HL-60 (cell line): ENCODE data around the gene RNF5.

Experiments
- DNase-seq, 2 experiments: peaks; one replicate each; pipeline ENCODE4 v3.0.0-alpha.2; 2010 to 2020; ENCODE audit warnings: low read depth in 1 of 2, low spot score in 1 of 2
- H3K27ac ChIP-seq: fragments of 250-450 bp; sonication (Bioruptor Pico); replicated peaks from 2 replicates; pipeline ENCODE4 v1.5.1; 2020; ENCODE audit warnings: mild to moderate bottlenecking, moderate library complexity
- H3K27me3 ChIP-seq: fragments of 250-450 bp; sonication (Bioruptor Pico); 2 replicates; pipeline ENCODE4 v1.5.1; 2021; ENCODE audit warnings: mild to moderate bottlenecking, moderate library complexity; ENCODE audit not compliant: insufficient read depth, poor library complexity, severe bottlenecking
- H3K4me3 ChIP-seq: replicated peaks from 2 replicates; pipeline ENCODE4 v1.5.1; 2011; ENCODE audit warnings: mild to moderate bottlenecking, control low read depth, low read length; ENCODE audit not compliant: insufficient read depth
- GABPA ChIP-seq: IDR thresholded peaks from 2 replicates; pipeline ENCODE4 v1.6.1; 2012; ENCODE audit warnings: low read depth
- POLR2AphosphoS5 ChIP-seq: IDR thresholded peaks from 2 replicates; pipeline ENCODE4 v1.6.1; 2012; ENCODE audit warnings: low read depth
- SPI1 ChIP-seq: IDR thresholded peaks from 2 replicates; pipeline ENCODE4 v1.6.1; 2012; ENCODE audit warnings: low read depth, mild to moderate bottlenecking, borderline replicate concordance
- TF ChIP-seq, protein P1 (sequence below): IDR thresholded peaks from one replicate; pipeline ENCODE4 v1.5.1; 2011; ENCODE audit warnings: low read length, control low read depth, inconsistent platforms; ENCODE audit not compliant: insufficient read depth
- TF ChIP-seq, protein P2 (sequence below): IDR thresholded peaks from 2 replicates; pipeline ENCODE4 v1.6.1; 2012; ENCODE audit warnings: low read depth; ENCODE audit not compliant: insufficient replicate concordance

RNF5 gene

DNA sequence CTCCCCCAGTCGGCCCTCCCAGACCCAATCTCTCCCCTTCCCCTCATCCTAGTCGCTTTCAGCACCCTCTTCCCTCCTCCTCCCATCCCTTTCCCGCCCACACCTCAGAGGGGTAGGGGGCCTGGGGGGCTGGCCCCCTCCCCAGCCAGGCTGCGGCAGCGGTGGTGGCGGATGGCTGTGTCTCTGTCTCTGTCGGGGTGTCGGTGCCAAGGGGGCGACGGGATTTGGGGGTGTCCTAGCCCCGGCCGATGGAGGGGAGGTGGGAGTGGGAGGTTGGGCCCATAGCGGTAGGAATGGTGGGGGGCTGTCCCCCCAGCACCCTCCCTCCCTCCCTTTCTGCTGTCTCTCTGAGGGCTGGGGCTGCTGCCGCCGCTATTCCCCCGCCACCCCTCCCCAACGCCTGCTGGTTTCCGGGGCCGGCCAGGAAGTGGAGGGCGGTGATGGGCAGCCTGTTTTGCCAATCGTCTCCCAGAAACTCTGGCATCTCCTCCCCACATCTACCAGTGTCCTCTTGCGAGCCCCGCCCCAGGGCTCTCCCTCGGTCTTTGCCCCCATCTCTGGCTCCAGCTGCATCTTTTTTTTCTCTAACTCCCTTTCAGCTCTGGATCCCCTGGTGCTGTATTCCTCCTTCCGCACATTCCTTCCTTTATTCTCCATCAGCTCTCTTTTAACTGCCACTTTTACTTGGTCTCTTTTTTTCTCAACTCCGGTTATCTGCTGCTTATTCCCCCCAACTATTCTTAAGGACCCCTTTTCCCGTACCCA, 2.3 kb upstream of the RNF5 start, which contains the start of gene AGPAT1:
Gene AGPAT1 (minus strand): TSS at position 374 of the 765 bp plus-strand sequence. CDS start 4,588 bp downstream, outside the sequence.
- peak in 1 of 2 experiments; percentile 98 for DNase-seq
- H3K4me3 ChIP-seq, result peak within 1 kb of the TSS; percentile 92
- H3K27me3 ChIP-seq, result no peaks in the 10 kb centered on the region
- TF ChIP-seq POLR2AphosphoS5 (peak; percentile 50; the same call in 1 of the 2 replicates), SPI1 (peak; percentile 42; the same call in 1 of the 2 replicates), GABPA (peak; percentile 89)
- TF ChIP-seq, protein P1, sequence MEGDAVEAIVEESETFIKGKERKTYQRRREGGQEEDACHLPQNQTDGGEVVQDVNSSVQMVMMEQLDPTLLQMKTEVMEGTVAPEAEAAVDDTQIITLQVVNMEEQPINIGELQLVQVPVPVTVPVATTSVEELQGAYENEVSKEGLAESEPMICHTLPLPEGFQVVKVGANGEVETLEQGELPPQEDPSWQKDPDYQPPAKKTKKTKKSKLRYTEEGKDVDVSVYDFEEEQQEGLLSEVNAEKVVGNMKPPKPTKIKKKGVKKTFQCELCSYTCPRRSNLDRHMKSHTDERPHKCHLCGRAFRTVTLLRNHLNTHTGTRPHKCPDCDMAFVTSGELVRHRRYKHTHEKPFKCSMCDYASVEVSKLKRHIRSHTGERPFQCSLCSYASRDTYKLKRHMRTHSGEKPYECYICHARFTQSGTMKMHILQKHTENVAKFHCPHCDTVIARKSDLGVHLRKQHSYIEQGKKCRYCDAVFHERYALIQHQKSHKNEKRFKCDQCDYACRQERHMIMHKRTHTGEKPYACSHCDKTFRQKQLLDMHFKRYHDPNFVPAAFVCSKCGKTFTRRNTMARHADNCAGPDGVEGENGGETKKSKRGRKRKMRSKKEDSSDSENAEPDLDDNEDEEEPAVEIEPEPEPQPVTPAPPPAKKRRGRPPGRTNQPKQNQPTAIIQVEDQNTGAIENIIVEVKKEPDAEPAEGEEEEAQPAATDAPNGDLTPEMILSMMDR, result no peak
- H3K27ac ChIP-seq, result peak within 1 kb of the TSS; percentile 86

- Histone ChIP-seq H3K27me3 (no peaks in the 10 kb centered on the region), H3K27ac (peak overlapping the region; percentile 86), H3K4me3 (peak overlapping the region; percentile 92)
- TF ChIP-seq GABPA (no peak), POLR2AphosphoS5 (no peak), SPI1 (no peak)
- TF ChIP-seq, protein P2, sequence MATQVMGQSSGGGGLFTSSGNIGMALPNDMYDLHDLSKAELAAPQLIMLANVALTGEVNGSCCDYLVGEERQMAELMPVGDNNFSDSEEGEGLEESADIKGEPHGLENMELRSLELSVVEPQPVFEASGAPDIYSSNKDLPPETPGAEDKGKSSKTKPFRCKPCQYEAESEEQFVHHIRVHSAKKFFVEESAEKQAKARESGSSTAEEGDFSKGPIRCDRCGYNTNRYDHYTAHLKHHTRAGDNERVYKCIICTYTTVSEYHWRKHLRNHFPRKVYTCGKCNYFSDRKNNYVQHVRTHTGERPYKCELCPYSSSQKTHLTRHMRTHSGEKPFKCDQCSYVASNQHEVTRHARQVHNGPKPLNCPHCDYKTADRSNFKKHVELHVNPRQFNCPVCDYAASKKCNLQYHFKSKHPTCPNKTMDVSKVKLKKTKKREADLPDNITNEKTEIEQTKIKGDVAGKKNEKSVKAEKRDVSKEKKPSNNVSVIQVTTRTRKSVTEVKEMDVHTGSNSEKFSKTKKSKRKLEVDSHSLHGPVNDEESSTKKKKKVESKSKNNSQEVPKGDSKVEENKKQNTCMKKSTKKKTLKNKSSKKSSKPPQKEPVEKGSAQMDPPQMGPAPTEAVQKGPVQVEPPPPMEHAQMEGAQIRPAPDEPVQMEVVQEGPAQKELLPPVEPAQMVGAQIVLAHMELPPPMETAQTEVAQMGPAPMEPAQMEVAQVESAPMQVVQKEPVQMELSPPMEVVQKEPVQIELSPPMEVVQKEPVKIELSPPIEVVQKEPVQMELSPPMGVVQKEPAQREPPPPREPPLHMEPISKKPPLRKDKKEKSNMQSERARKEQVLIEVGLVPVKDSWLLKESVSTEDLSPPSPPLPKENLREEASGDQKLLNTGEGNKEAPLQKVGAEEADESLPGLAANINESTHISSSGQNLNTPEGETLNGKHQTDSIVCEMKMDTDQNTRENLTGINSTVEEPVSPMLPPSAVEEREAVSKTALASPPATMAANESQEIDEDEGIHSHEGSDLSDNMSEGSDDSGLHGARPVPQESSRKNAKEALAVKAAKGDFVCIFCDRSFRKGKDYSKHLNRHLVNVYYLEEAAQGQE, result no peak
- TF ChIP-seq, protein P1, result no peak
- DNase-seq, result no peak
These were observed 1.6 kb upstream of the RNF5 start for GRCh38 chr6:32176476-32177182.

- peak overlapping the region; percentile 42 for H3K4me3 ChIP-seq
- H3K27me3 ChIP-seq, result no peaks in the 10 kb centered on the region
- TF ChIP-seq, protein P2, result no peak
- TF ChIP-seq GABPA (no peak), SPI1 (no peak), POLR2AphosphoS5 (no peak; the same call in 1 of the 2 replicates)
- TF ChIP-seq, protein P1, result no peak
- DNase-seq, result no peak
- peak overlapping the region; percentile 86 for H3K27ac ChIP-seq
These were observed 920 bp upstream of the RNF5 start for GRCh38 chr6:32177183-32177787.
